DOHH2 (cell line): ENCODE measurements around the gene ZKSCAN3.

Experiments used
- H3F3A ChIP-seq: fragments of 200-600 bp; sonication (generic), shearing (Covaris generic); 2 replicates; pipeline ENCODE4 v1.6.0; 2016; ENCODE audit warnings: antibody characterized with exemption, mild to moderate bottlenecking; ENCODE audit not compliant: control insufficient read depth, insufficient read depth
- H3K27ac ChIP-seq: fragments of 200-600 bp; sonication (generic); 2 replicates; pipeline ENCODE4 v1.5.1; 2014; ENCODE audit warnings: low read depth, mild to moderate bottlenecking, low read length, moderate library complexity
- H3K27me3 ChIP-seq: fragments of 200-600 bp; sonication (generic); 2 replicates; pipeline ENCODE4 v1.6.1; 2014; ENCODE audit warnings: mild to moderate bottlenecking, low read length, mixed read lengths; ENCODE audit not compliant: control insufficient read depth
- H3K36me3 ChIP-seq: fragments of 200-600 bp; sonication (generic); 2 replicates; pipeline ENCODE4 v1.6.1; 2014; ENCODE audit warnings: mild to moderate bottlenecking, low read length, moderate library complexity, mixed read lengths; ENCODE audit not compliant: control insufficient read depth
- H3K4me1 ChIP-seq: fragments of 200-600 bp; sonication (generic); 2 replicates; pipeline ENCODE4 v1.6.1; 2014; ENCODE audit warnings: mild to moderate bottlenecking, low read length, mixed read lengths; ENCODE audit not compliant: control insufficient read depth
- H3K4me2 ChIP-seq: fragments of 200-600 bp; sonication (generic); 2 replicates; pipeline ENCODE4 v1.6.0; 2014; ENCODE audit warnings: mild to moderate bottlenecking, low read length, moderate library complexity
- H3K4me3 ChIP-seq: fragments of 200-600 bp; sonication (generic); 2 replicates; pipeline ENCODE4 v1.5.1; 2014; ENCODE audit warnings: mild to moderate bottlenecking, low read length, mixed read lengths
- H3K79me2 ChIP-seq: fragments of 200-600 bp; sonication (generic); 2 replicates; pipeline ENCODE4 v1.6.1; 2014; ENCODE audit warnings: mild to moderate bottlenecking, low read length, mixed read lengths; ENCODE audit not compliant: control insufficient read depth
- H3K9me2 ChIP-seq: fragments of 200-600 bp; sonication (generic); replicated peaks from 2 replicates; pipeline ENCODE4 v1.6.1; 2014; ENCODE audit warnings: mild to moderate bottlenecking, low read length, mixed read lengths; ENCODE audit not compliant: control insufficient read depth
- H3K9me3 ChIP-seq: fragments of 200-600 bp; sonication (generic); 2 replicates; pipeline ENCODE4 v1.6.1; 2014; ENCODE audit warnings: antibody characterized with exemption, low read length, mixed read lengths; ENCODE audit not compliant: control insufficient read depth, insufficient read depth
- H4K20me1 ChIP-seq: fragments of 200-600 bp; sonication (generic); 2 replicates; pipeline ENCODE4 v1.6.0; 2014; ENCODE audit warnings: low read depth, mild to moderate bottlenecking, antibody characterized with exemption, low read length, moderate library complexity; ENCODE audit not compliant: control insufficient read depth, insufficient read depth
- CTCF ChIP-seq: fragments of 200-600 bp; sonication (generic); IDR thresholded peaks from one replicate; pipeline ENCODE4 v1.5.1; 2014; ENCODE audit warnings: antibody characterized with exemption, mild to moderate bottlenecking, low read depth, low read length; ENCODE audit not compliant: poor library complexity, severe bottlenecking
- EZH2phosphoT487 ChIP-seq: fragments of 200-600 bp; sonication (generic); IDR thresholded peaks from 2 replicates; pipeline ENCODE4 v1.6.1; 2017; ENCODE audit warnings: borderline replicate concordance, mild to moderate bottlenecking, antibody characterized with exemption, low read length, moderate library complexity, mixed read lengths

Gene ZKSCAN3

GRCh38 chr6:28384143-28384533, 34.4 kb downstream of the ZKSCAN3 start:
- Histone ChIP-seq H3F3A (no peaks in the 10 kb centered on the region), H3K27me3 (no peaks in the 10 kb centered on the region), H3K36me3 (peaks cover 46% of the 10 kb centered on the region), H3K9me3 (no peaks in the 10 kb centered on the region), H3K4me2 (no peak overlapping the region), H3K4me3 (no peak overlapping the region), H3K79me2 (peaks cover 10% of the 10 kb centered on the region), H4K20me1 (no peaks in the 10 kb centered on the region), H3K27ac (no peak overlapping the region), H3K4me1 (no peaks in the 10 kb centered on the region), H3K9me2 (no peaks in the 10 kb centered on the region)
- no peak for TF ChIP-seq EZH2phosphoT487
- no peak for TF ChIP-seq CTCF

- H3K4me3 ChIP-seq, result no peak overlapping the region
- H3K9me2 ChIP-seq, result no peaks in the 10 kb centered on the region
- no peaks in the 10 kb centered on the region for H3K9me3 ChIP-seq
- H3K36me3 ChIP-seq, result peaks cover 32% of the 10 kb centered on the region
- peaks cover 25% of the 10 kb centered on the region for H3K79me2 ChIP-seq
- H4K20me1 ChIP-seq, result no peaks in the 10 kb centered on the region
- no peaks in the 10 kb centered on the region for H3K4me1 ChIP-seq
- TF ChIP-seq CTCF (no peak), EZH2phosphoT487 (no peak)
- H3K4me2 ChIP-seq, result no peak overlapping the region
- no peaks in the 10 kb centered on the region for H3F3A ChIP-seq
- no peak overlapping the region for H3K27ac ChIP-seq
- no peaks in the 10 kb centered on the region for H3K27me3 ChIP-seq
These were observed 40.9 kb downstream of the ZKSCAN3 start for GRCh38 chr6:28390688-28391087.

GRCh38 chr6:28393912-28394662, 44.3 kb downstream of the ZKSCAN3 start:
- TF ChIP-seq EZH2phosphoT487 (no peak), CTCF (no peak)
- H3K27ac ChIP-seq, result no peak overlapping the region
- no peaks in the 10 kb centered on the region for H3K9me2 ChIP-seq
- H3K4me1 ChIP-seq, result peaks cover 13% of the 10 kb centered on the region
- no peak overlapping the region for H3K4me2 ChIP-seq
- peaks cover 42% of the 10 kb centered on the region for H3K36me3 ChIP-seq
- no peaks in the 10 kb centered on the region for H3K9me3 ChIP-seq
- H3K4me3 ChIP-seq, result no peak overlapping the region
- H3F3A ChIP-seq, result no peaks in the 10 kb centered on the region
- H3K27me3 ChIP-seq, result no peaks in the 10 kb centered on the region
- H4K20me1 ChIP-seq, result no peaks in the 10 kb centered on the region
- peaks cover 44% of the 10 kb centered on the region for H3K79me2 ChIP-seq
